Lower leg skin (tissue), 4 donors: ENCODE data around the gene OSBPL9. TPM values are rescaled to one million over a fixed set of nuclear protein-coding genes. Genes with fewer than 3 reads are reported as not detected.

Experiments used
- DNase-seq, 2 donors: peaks; one replicate each; pipeline ENCODE4 v3.0.0-alpha.2; 2019; ENCODE audit warnings: low spot score in 2 of 2
- H3K4me3 ChIP-seq: fragments of 200-600 bp; sonication (generic); 2 replicates; pipeline ENCODE4 v1.5.1; 2017; ENCODE audit warnings: mild to moderate bottlenecking, low read depth; ENCODE audit not compliant: poor library complexity, severe bottlenecking
- POLR2A ChIP-seq, 2 donors: fragments of 450-650 bp; IDR thresholded peaks; one replicate each; pipeline ENCODE4 v1.6.1; 2016 to 2017; ENCODE audit warnings: antibody characterized with exemption in 2 of 2, mild to moderate bottlenecking in 1 of 2, moderate library complexity in 1 of 2
- WGBS, 2 donors: methylation state at CpG; one replicate each; pipeline ENCODE4 v1.1.5; 2018; 5-methylcytosine and 5-hydroxymethylcytosine counted together
- intact Hi-C: fragments of 100-400 bp; cut with DNase I; formaldehyde crosslinking; loops from one replicate; pipeline ENCODE4 v1.15.0; 2023; ENCODE audit warnings: low total_unique reads
- total RNA-seq, 4 donors: library from RNA; depleted of rRNA; stranded (reverse); fragments of >200 nt; gene quantifications; one replicate each; pipeline ENCODE4 v1.1.0, GENCODE V29; 2016
- TF ChIP-seq, protein P1 (sequence below), 3 donors: fragments of 450-650 bp; IDR thresholded peaks; one replicate each; pipeline ENCODE4 v1.5.1; 2016; ENCODE audit warnings: antibody characterized with exemption in 3 of 3, mild to moderate bottlenecking in 3 of 3, moderate library complexity in 2 of 3

The OSBPL9 gene
- total RNA-seq, 4 donors from 2014 or later, result 35.9 to 56.9 (median 46.9) TPM

GRCh38 chr1:51648180-51649109, 31.6 kb downstream of the OSBPL9 start:
- intact Hi-C loops, result no loop called here
- WGBS, 2 donors, result 72 to 79% methylated on average over 6 of the region's 6 CpGs
- DNase-seq, result no peak
- no peak overlapping the region for H3K4me3 ChIP-seq
- TF ChIP-seq POLR2A (IDR thresholded peaks at IDR 0.05), result no peak
- TF ChIP-seq, protein P1, sequence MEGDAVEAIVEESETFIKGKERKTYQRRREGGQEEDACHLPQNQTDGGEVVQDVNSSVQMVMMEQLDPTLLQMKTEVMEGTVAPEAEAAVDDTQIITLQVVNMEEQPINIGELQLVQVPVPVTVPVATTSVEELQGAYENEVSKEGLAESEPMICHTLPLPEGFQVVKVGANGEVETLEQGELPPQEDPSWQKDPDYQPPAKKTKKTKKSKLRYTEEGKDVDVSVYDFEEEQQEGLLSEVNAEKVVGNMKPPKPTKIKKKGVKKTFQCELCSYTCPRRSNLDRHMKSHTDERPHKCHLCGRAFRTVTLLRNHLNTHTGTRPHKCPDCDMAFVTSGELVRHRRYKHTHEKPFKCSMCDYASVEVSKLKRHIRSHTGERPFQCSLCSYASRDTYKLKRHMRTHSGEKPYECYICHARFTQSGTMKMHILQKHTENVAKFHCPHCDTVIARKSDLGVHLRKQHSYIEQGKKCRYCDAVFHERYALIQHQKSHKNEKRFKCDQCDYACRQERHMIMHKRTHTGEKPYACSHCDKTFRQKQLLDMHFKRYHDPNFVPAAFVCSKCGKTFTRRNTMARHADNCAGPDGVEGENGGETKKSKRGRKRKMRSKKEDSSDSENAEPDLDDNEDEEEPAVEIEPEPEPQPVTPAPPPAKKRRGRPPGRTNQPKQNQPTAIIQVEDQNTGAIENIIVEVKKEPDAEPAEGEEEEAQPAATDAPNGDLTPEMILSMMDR (IDR thresholded peaks at IDR 0.05), result no peak

- no peak for TF ChIP-seq POLR2A (IDR thresholded peaks at IDR 0.05)
- DNase-seq, result no peak
- H3K4me3 ChIP-seq, result no peak overlapping the region
- intact Hi-C loops, result no loop called here
- WGBS, 2 donors, result 83 to 89% methylated on average over 4 of the region's 4 CpGs
These were observed 32.8 kb downstream of the OSBPL9 start for GRCh38 chr1:51649593-51650091.

DNA sequence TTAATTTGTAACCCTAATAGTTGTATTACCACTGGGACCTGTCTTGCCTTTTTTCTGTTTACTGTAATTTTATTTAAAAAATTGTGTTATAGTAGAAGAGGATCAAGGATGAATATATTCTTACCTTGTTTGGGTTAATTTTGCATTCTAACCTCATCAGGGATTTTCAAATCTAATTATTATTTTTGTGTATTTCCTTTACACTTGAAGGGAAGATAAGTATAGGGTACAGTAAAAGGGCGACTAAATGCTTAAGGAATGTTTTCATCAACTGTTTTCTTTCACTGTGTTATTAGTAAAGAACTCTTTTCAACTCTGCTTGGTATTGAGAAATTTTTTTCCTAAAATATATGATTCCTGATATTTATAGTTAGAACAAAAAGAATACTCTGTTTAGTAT, 33.3 kb downstream of the OSBPL9 start:
- H3K4me3 ChIP-seq, result no peak overlapping the region
- 96 to 98% methylated on average over 1 of the region's 1 CpG for WGBS, 2 donors
- TF ChIP-seq, protein P1 (IDR thresholded peaks at IDR 0.05), result no peak
- no peak for TF ChIP-seq POLR2A (IDR thresholded peaks at IDR 0.05)
- intact Hi-C loops, result no loop called here
- no peak for DNase-seq

- intact Hi-C loops, result no loop called here
- TF ChIP-seq POLR2A (IDR thresholded peaks at IDR 0.05), result no peak
- TF ChIP-seq, protein P1 (IDR thresholded peaks at IDR 0.05), result no peak
- H3K4me3 ChIP-seq, result no peak overlapping the region
- 97 to 99% methylated on average over 3 of the region's 3 CpGs for whole genome bisulfite sequencing, 2 donors
- DNase-seq, result no peak
These were observed 34.7 kb downstream of the OSBPL9 start for GRCh38 chr1:51651552-51651942.

DNA sequence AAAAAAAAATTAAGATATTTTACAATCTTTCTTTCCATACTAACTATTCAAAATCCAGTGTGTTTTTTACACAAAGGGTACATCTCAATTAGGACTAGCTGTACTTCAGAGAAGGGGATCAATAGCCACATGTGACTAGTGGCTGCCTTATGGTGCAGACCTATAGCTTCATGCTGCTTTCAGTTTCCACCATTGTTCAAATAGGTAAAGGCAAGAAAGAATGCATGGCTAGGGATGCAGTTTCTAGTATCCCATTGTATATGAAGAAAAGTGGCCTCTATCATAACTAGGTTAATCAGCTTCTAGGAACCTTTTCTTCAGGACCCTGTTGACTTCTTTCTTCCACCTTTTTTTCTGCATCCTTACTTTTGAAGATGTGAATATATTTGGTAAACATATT, 35.7 kb downstream of the OSBPL9 start:
- intact Hi-C loops, result no loop called here
- DNase-seq, result no peak
- H3K4me3 ChIP-seq, result no peak overlapping the region
- TF ChIP-seq, protein P1 (IDR thresholded peaks at IDR 0.05), result no peak
- no peak for TF ChIP-seq POLR2A (IDR thresholded peaks at IDR 0.05)

DNA sequence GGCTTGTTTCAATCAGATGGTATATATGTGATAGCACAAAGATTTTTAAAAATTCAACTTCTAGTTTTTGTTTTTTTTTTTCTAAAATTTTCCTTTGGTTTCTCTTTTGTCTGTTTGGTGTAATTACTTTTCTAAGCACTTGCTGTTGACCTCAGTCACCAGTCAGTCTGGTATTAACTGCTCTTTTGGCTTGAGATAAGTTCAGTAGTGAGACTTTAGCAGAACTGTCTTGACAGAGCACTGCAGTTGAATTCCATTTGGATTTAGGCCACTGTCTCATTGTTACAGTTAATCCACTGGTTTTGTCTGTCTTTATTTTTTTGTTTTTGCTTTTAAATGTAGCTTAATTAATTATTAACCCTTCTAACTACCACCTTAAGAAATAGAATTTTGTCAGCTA, 36.2 kb downstream of the OSBPL9 start:
- intact Hi-C loops, result no loop called here
- no peak for TF ChIP-seq POLR2A (IDR thresholded peaks at IDR 0.05)
- TF ChIP-seq, protein P1 (IDR thresholded peaks at IDR 0.05), result no peak
- DNase-seq, result no peak
- H3K4me3 ChIP-seq, result no peak overlapping the region
